HCT116 (cell line): ENCODE data around the gene KLHDC9. TPM values are rescaled to one million over a fixed set of nuclear protein-coding genes. Genes with fewer than 3 reads are reported as not detected.

Source experiments
- ATAC-seq: fragments of 200-7000 bp; cut with Tn5 transposase; 2 replicates; pipeline ENCODE4 v1.9.1; 2020; ENCODE audit warnings: mild to moderate bottlenecking, moderate library complexity
- BruUV-seq: library from RNA; stranded (reverse); fragments of 400-500 nt; replicated peaks from 2 replicates; lab custom pipeline; 2021; lab: Mats Ljungman, UMichigan
- CTCF ChIA-PET: fragments of 300-600 bp; sonication (Branson Sonifier 250); formaldehyde crosslinking; loops from one replicate; lab custom pipeline; 2021; ENCODE audit warnings: antibody characterized with exemption; lab: Charles Lee
- POLR2A ChIA-PET: fragments of 300-600, 350-600 bp; sonication (Branson Sonifier 250); formaldehyde crosslinking; loops from one replicate; lab custom pipeline; 2021; ENCODE audit warnings: antibody characterized with exemption; lab: Charles Lee
- RAD21 ChIA-PET, 2 experiments: fragments of 300-600 bp; sonication (Branson Sonifier 250); formaldehyde crosslinking; loops; one replicate each; lab custom pipeline; 2023; ENCODE audit warnings: low total read pairs in 2 of 2; ENCODE audit not compliant: uncharacterized antibody in 2 of 2, unreplicated experiment in 2 of 2, low non-redundant PET in 1 of 2; lab: Charles Lee
- DNase-seq: peaks from one replicate; pipeline ENCODE4 v3.0.0-alpha.2; 2010; ENCODE audit warnings: low read depth, low spot score
- H2AFZ ChIP-seq: fragments of 200-600 bp; shearing (Covaris generic), sonication (generic); 2 replicates; pipeline ENCODE4 v1.6.1; 2017; ENCODE audit warnings: low read depth, mixed run types, mixed read lengths, antibody characterized with exemption, low read length; ENCODE audit not compliant: poor library complexity, severe bottlenecking
- H3K27ac ChIP-seq: 2 replicates; pipeline ENCODE4 v1.5.1; 2012; ENCODE audit warnings: low read depth, low read length
- H3K27me3 ChIP-seq: fragments of 200-600 bp; sonication (generic); 2 replicates; pipeline ENCODE4 v1.6.1; 2016; ENCODE audit warnings: mixed run types, low read length, mixed read lengths; ENCODE audit not compliant: insufficient read depth
- H3K36me3 ChIP-seq, 2 experiments: fragments of 200-500 bp in 1 of 2; fragments of 200-600 bp in 1 of 2; sonication (Bioruptor generic) in 1 of 2; sonication (generic) in 1 of 2; 2 replicates each; pipeline versions ENCODE4 v1.5.1 to v1.6.1; 2014 to 2016; ENCODE audit warnings: low read length in 2 of 2, inconsistent platforms in 1 of 2, mixed read lengths in 1 of 2, mixed run types in 1 of 2; ENCODE audit not compliant: insufficient read depth in 2 of 2, control insufficient read depth in 1 of 2
- H3K4me1 ChIP-seq, 2 experiments: fragments of 200-600 bp in 1 of 2; sonication (generic) in 1 of 2; 2 replicates each; pipeline versions ENCODE4 v1.5.1 to v1.6.1; 2012 to 2017; ENCODE audit warnings: low read length in 2 of 2, inconsistent platforms in 1 of 2, mild to moderate bottlenecking in 1 of 2, mixed read lengths in 1 of 2, mixed run types in 1 of 2, moderate library complexity in 1 of 2; ENCODE audit not compliant: insufficient read depth in 2 of 2, control insufficient read depth in 1 of 2
- H3K4me2 ChIP-seq: fragments of 200-600 bp; sonication (generic); 2 replicates; pipeline ENCODE4 v1.6.1; 2017; ENCODE audit warnings: mixed run types, low read length, mixed read lengths
- H3K4me3 ChIP-seq, 2 experiments: fragments of 200-600 bp in 1 of 2; sonication (generic) in 1 of 2; replicated peaks in 1 of 2; 2 replicates each; pipeline ENCODE4 v1.5.1; 2011 to 2016; ENCODE audit warnings: low read length in 2 of 2, control low read depth in 1 of 2, low read depth in 1 of 2, mild to moderate bottlenecking in 1 of 2, mixed read lengths in 1 of 2, mixed run types in 1 of 2
- H3K79me2 ChIP-seq: fragments of 200-600 bp; sonication (generic); 2 replicates; pipeline ENCODE4 v1.6.1; 2017; ENCODE audit warnings: mild to moderate bottlenecking, mixed run types, low read length, moderate library complexity, mixed read lengths; ENCODE audit not compliant: insufficient read depth
- H3K9ac ChIP-seq: fragments of 200-600 bp; sonication (generic); 2 replicates; pipeline ENCODE4 v1.6.1; 2016; ENCODE audit warnings: low read length, mixed read lengths
- H3K9me2 ChIP-seq: fragments of 200-600 bp; sonication (generic), shearing (Covaris generic); 2 replicates; pipeline ENCODE4 v1.6.1; 2017; ENCODE audit warnings: mixed run types, mild to moderate bottlenecking, moderate library complexity; ENCODE audit not compliant: insufficient read depth
- H3K9me3 ChIP-seq, 2 experiments: fragments of 200-500 bp in 1 of 2; fragments of 200-600 bp in 1 of 2; sonication (Bioruptor generic) in 1 of 2; sonication (generic) in 1 of 2; 2 replicates each; pipeline ENCODE4 v1.6.1; 2014 to 2017; ENCODE audit warnings: low read length in 2 of 2, mixed read lengths in 2 of 2, inconsistent platforms in 1 of 2, low read depth in 1 of 2, mild to moderate bottlenecking in 1 of 2, mixed run types in 1 of 2, moderate library complexity in 1 of 2; ENCODE audit not compliant: control insufficient read depth in 1 of 2, insufficient read depth in 1 of 2
- H4K20me1 ChIP-seq: fragments of 200-600 bp; sonication (generic), shearing (Covaris generic); 2 replicates; pipeline ENCODE4 v1.6.1; 2017; ENCODE audit warnings: mixed run types, mild to moderate bottlenecking, moderate library complexity; ENCODE audit not compliant: insufficient read depth
- CBX3 ChIP-seq: IDR thresholded peaks from 2 replicates; pipeline ENCODE4 v1.6.1; 2012; ENCODE audit warnings: low read depth
- CEBPB ChIP-seq: IDR thresholded peaks from 2 replicates; pipeline ENCODE4 v1.6.1; 2012; ENCODE audit warnings: low read depth
- EGR1 ChIP-seq: IDR thresholded peaks from 2 replicates; pipeline ENCODE4 v1.6.1; 2012; ENCODE audit warnings: low read depth
- EZH2phosphoT487 ChIP-seq: fragments of 200-600 bp; IDR thresholded peaks from 2 replicates; pipeline ENCODE4 v1.6.1; 2018; ENCODE audit warnings: antibody characterized with exemption, borderline replicate concordance
- FOSL1 ChIP-seq: IDR thresholded peaks from 2 replicates; pipeline ENCODE4 v1.6.1; 2012; ENCODE audit warnings: low read depth
- JUND ChIP-seq: IDR thresholded peaks from 2 replicates; pipeline ENCODE4 v1.6.1; 2012
- RAD21 ChIP-seq: IDR thresholded peaks from 2 replicates; pipeline ENCODE4 v1.6.1; 2012; ENCODE audit warnings: low read depth, mild to moderate bottlenecking
- SP1 ChIP-seq: IDR thresholded peaks from 2 replicates; pipeline ENCODE4 v1.6.1; 2012; ENCODE audit warnings: low read depth
- TCF7L2 ChIP-seq: IDR thresholded peaks from 2 replicates; pipeline ENCODE4 v1.7.0; 2011; ENCODE audit warnings: borderline replicate concordance, inconsistent platforms; ENCODE audit not compliant: insufficient read depth, insufficient read length; ENCODE audit errors: extremely low read depth
- YY1 ChIP-seq: IDR thresholded peaks from 2 replicates; pipeline ENCODE4 v1.6.1; 2011; ENCODE audit warnings: low read length, low read depth, moderate library complexity, mild to moderate bottlenecking; ENCODE audit not compliant: insufficient replicate concordance; ENCODE audit errors: extremely low read depth
- ZNF274 ChIP-seq: fragments of 200-500 bp; sonication (Bioruptor generic); IDR thresholded peaks from 2 replicates; pipeline ENCODE4 v1.6.1; 2014; ENCODE audit warnings: mild to moderate bottlenecking, low read depth, low read length, inconsistent platforms
- intact Hi-C: fragments of 100-400 bp; cut with micrococcal nuclease; formaldehyde crosslinking; loops from 2 replicates; pipeline ENCODE4 v1.10.0; 2022
- total RNA-seq: library from RNA; stranded (reverse); gene quantifications from one replicate; pipeline ENCODE4 v1.2.1, GENCODE V29; 2021; ENCODE audit not compliant: unreplicated experiment
- TF ChIP-seq, protein P1 (sequence below), 3 experiments: fragments of 200-600 bp in 1 of 3; sonication (generic) in 1 of 3; IDR thresholded peaks in 2 of 3; conservative IDR thresholded peaks in 1 of 3; 2 replicates each; pipeline ENCODE4 v1.5.1; 2012 to 2017; ENCODE audit warnings: low read depth in 2 of 3, low read length in 2 of 3, antibody characterized with exemption in 1 of 3, borderline replicate concordance in 1 of 3, control low read depth in 1 of 3, mild to moderate bottlenecking in 1 of 3, mixed read lengths in 1 of 3, mixed run types in 1 of 3, moderate library complexity in 1 of 3; ENCODE audit not compliant: insufficient read depth in 1 of 3
- TF ChIP-seq, protein P2 (sequence below): IDR thresholded peaks from 2 replicates; pipeline ENCODE4 v1.6.1; 2012

The KLHDC9 gene
- total RNA-seq, 1 experiment from 2014 or later, result 1.4 TPM

DNA sequence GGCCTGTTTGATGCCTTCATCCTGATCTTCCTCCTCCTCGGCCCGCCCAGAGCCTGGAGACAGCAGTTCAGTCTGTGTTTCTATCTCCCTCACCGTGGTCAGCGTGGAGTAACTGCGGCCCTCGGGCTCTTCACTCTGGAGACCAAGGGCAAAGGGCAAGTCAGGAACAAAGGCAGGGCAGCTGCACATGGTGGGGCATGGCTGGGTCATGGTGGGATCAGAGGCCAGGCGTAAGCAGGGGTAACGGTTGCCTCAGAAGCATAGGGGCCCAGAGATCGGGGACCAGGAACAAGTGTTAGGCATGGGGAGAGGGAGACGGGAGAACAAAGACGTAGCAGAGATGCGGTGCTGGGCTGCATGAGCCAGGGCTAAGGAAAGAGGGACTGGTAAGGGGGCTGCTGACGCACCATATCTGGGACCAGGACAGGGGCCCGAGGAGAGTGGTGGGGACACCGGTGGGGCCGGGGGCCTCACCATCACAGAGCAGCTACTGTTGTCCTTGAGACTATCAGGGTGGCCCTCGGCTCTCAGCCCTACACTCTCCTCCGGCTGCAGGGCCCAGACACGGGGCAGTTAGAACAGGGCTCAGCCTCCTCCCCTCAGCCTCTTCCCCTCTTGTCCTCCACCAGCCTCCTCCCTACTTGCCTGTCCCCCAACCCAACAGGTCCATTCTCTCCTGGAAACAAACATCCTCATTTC, 25.3 kb upstream of the KLHDC9 start:
- H3K4me1 ChIP-seq, result peaks cover 0 to 46% of the 10 kb centered on the region in 2 experiments; a peak in 2 of 4 replicates
- TF ChIP-seq CEBPB, result no peak
- TF ChIP-seq ZNF274, result no peak
- TF ChIP-seq EGR1, result no peak
- no peak for TF ChIP-seq JUND
- TF ChIP-seq FOSL1, result no peak
- TF ChIP-seq, protein P1, sequence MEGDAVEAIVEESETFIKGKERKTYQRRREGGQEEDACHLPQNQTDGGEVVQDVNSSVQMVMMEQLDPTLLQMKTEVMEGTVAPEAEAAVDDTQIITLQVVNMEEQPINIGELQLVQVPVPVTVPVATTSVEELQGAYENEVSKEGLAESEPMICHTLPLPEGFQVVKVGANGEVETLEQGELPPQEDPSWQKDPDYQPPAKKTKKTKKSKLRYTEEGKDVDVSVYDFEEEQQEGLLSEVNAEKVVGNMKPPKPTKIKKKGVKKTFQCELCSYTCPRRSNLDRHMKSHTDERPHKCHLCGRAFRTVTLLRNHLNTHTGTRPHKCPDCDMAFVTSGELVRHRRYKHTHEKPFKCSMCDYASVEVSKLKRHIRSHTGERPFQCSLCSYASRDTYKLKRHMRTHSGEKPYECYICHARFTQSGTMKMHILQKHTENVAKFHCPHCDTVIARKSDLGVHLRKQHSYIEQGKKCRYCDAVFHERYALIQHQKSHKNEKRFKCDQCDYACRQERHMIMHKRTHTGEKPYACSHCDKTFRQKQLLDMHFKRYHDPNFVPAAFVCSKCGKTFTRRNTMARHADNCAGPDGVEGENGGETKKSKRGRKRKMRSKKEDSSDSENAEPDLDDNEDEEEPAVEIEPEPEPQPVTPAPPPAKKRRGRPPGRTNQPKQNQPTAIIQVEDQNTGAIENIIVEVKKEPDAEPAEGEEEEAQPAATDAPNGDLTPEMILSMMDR (IDR thresholded peaks at IDR 0.05 in 2 of 3, conservative IDR thresholded peaks at IDR 0.05 in 1 of 3; ENCODE audit: borderline replicate concordance in 1 of 3, insufficient read depth in 1 of 3, low read depth in 2 of 3, low read length in 2 of 3), result no peak
- TF ChIP-seq, protein P2, sequence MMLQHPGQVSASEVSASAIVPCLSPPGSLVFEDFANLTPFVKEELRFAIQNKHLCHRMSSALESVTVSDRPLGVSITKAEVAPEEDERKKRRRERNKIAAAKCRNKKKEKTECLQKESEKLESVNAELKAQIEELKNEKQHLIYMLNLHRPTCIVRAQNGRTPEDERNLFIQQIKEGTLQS, result no peak
- TF ChIP-seq CBX3, result no peak
- no peak for TF ChIP-seq TCF7L2
- no peak for TF ChIP-seq YY1
- no peak for TF ChIP-seq RAD21
- TF ChIP-seq SP1, result no peak
- TF ChIP-seq EZH2phosphoT487, result no peak
- TF ChIP-seq, all 23 proteins: peak for 0
- no peak overlapping the region for H3K4me2 ChIP-seq
- DNase-seq (no peak), ATAC-seq (no peak)
- no peak overlapping the region for H3K9ac ChIP-seq
- no peaks in the 10 kb centered on the region for H3K36me3 ChIP-seq
- BruUV-seq, result no TSS peak
- ChIA-PET POLR2A (interaction anchor here (0.7 to 1.2 kb wide), 2 partner anchors 25 to 45 kb away, joined by 4 to 5 read pairs; partner anchors contain the start of genes NIT1 and PFDN2), RAD21 (interaction anchor here in 1 of 2 experiments (1.2 to 1.3 kb wide), 2 partner anchors 24 to 81 kb away, joined by 3 to 5 read pairs; no protein-coding TSS in a partner anchor), CTCF (interaction anchor here (1.1 to 3.1 kb wide), 2 partner anchors 12 to 25 kb away, joined by 3 to 25 read pairs; partner anchors contain the start of gene KLHDC9)
- H3K4me3 ChIP-seq, result no peak overlapping the region
- intact Hi-C loops, result loop anchor here (1.0 kb wide), 1 partner anchor 24 kb away; no protein-coding TSS in a partner anchor
- no peaks in the 10 kb centered on the region for H3K9me2 ChIP-seq
- H2AFZ ChIP-seq, result no peak overlapping the region
- H3K79me2 ChIP-seq, result no peaks in the 10 kb centered on the region
- no peak overlapping the region for H3K27ac ChIP-seq
- H3K27me3 ChIP-seq, result no peaks in the 10 kb centered on the region
- H4K20me1 ChIP-seq, result no peaks in the 10 kb centered on the region
- H3K9me3 ChIP-seq, result no peaks in the 10 kb centered on the region
